Mononuclear cell (primary cell): ENCODE results near the gene GPR157. TPM values are rescaled to one million over a fixed set of nuclear protein-coding genes. Genes with fewer than 3 reads are reported as not detected.
"Not testable (repeated sequence)": the region's sequence is repeated elsewhere in the genome, so short reads cannot be mapped to it uniquely, and the experiment has no call there.

Experiments used
- H3K27me3 ChIP-seq: 2 replicates; pipeline ENCODE4 v1.6.0; 2011; ENCODE audit warnings: low read length, control low read depth; ENCODE audit not compliant: insufficient read depth
- H3K4me1 ChIP-seq: 2 replicates; pipeline ENCODE4 v1.5.1; 2011; ENCODE audit warnings: mild to moderate bottlenecking, low read length, control low read depth; ENCODE audit not compliant: insufficient read depth
- H3K4me3 ChIP-seq: 2 replicates; pipeline ENCODE4 v1.5.1; 2011; ENCODE audit warnings: mild to moderate bottlenecking, low read length, moderate library complexity
- H3K9me3 ChIP-seq: 2 replicates; pipeline ENCODE4 v1.5.1; 2011; ENCODE audit warnings: low read depth, mild to moderate bottlenecking, control low read depth, low read length
- total RNA-seq: library from RNA; depleted of rRNA; stranded (reverse); fragments of >200 nt; gene quantifications from one replicate; pipeline ENCODE4 v1.2.3, GENCODE V29; 2012

Gene GPR157
- total RNA-seq, 1 donor: 2.0 TPM

DNA sequence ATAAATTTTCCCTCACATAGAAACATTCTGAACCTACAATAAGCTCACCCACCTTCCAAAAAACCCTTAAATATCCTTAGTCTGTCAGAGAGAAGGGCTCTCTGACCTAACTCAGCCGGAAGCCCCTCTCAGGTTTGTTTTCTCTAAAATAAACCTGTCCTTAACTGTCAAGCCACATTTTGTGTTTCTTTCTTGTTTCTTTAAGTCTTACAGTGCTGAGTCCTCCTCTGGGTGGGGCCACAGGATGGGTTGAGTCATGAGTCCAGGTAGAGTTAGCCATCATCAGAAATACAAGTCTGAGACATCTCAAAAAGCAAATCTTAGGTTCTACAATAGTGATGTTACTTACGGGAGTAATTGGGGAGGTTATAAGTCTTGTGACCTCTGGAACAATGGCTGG, 33.1 kb downstream of the GPR157 start:
- Histone ChIP-seq H3K27me3 (no peaks in the 10 kb centered on the region), H3K9me3 (no peaks in the 10 kb centered on the region), H3K4me1 (peaks cover 24% of the 10 kb centered on the region)

DNA sequence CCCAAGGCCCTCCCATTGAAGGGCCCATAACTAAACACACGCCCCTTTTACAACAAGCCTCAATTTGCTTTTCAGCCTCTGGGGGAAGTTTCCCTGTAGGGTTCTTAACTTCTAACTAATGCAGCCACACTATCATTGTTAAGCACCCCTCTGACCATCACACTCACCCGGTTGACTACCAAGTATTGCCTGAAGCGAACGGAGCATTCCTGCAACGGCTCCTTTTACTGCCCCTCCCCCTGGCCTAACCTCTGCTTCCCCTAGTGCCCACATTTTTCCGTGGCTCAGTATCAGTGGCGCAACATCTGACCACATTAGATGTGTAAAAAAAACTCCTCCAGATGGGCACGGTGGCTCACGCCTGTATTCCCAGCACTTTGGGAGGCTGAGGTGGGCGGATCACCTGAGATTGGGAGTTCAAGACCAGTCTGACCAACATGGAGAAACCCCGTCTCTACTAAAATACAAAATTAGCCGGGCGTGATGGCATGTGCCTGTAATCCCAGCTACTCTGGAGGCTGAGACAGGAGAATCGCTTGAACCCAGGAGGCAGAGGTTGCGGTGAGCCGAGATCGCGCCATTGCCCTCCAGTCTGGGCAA, 34.8 kb downstream of the GPR157 start:
- not testable (repeated sequence) for H3K9me3 ChIP-seq, H3K4me3 ChIP-seq, H3K27me3 ChIP-seq
- peaks cover 24% of the 10 kb centered on the region for H3K4me1 ChIP-seq

More for the DNA sequence above, 33.1 kb downstream of the GPR157 start:
- no peak overlapping the region for H3K4me3 ChIP-seq

DNA sequence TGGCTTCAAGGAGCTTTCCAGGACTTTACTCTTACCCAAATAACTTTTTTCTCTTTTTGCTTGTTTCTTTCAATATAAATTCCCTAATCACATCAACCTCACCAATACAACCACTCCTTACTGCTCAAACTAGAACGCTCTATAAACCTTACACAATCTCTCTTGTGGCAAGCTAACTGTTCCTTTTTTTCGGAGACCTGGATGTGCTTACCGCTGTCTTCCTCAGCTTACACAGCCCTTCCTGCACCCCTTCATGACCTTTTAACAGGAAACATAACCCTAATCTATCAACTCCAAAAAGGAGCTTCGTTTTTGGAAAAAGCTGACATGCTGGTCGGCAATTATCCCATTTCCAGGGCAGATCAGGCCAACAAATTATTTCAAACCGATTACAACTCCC, 35.3 kb downstream of the GPR157 start:
- Histone ChIP-seq H3K4me3 (no peak overlapping the region), H3K9me3 (no peaks in the 10 kb centered on the region), H3K4me1 (peaks cover 24% of the 10 kb centered on the region), H3K27me3 (no peaks in the 10 kb centered on the region)

DNA sequence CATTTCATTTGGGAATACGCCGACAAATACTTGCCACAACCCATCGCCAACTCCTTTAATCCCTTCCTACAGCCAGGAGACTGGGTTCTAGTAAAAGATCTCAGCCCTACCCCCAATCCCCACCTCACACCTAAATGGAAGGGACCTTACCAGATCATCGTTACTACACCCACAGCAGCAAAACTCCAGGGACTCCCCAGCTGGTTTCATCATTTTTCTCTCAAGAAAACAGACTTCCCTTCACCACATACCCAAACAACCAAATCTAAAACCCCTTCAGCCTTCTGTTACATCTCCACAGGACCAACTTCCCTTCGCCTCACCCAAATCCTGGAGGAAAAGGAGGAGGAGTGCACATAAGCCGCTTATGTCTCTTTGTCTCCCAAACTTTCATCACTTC, 35.8 kb downstream of the GPR157 start:
- Histone ChIP-seq H3K4me1 (peaks cover 24% of the 10 kb centered on the region), H3K9me3 (no peaks in the 10 kb centered on the region), H3K27me3 (no peaks in the 10 kb centered on the region), H3K4me3 (no peak overlapping the region)

DNA sequence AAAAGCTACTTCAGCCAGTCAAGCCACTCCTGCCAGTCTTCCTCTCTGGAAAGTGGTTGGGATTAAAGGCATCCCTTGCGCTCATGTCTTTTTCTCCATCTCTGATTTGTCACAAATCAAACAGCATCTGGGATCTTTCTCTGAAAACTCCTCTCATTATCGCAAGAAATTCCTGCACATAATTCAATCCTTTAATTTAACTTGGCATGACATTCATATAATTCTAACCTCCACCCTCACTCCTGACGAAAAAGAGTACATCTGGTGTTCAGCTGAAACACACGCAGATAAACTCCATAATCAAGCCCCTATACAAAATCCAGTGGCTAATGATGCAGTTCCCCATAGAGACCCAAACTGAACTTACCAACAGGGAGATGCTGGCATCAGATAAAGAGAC, 40.1 kb downstream of the GPR157 start:
- no peak overlapping the region for H3K4me3 ChIP-seq
- H3K27me3 ChIP-seq: no peaks in the 10 kb centered on the region
- no peaks in the 10 kb centered on the region for H3K9me3 ChIP-seq
- H3K4me1 ChIP-seq: peaks cover 47% of the 10 kb centered on the region

DNA sequence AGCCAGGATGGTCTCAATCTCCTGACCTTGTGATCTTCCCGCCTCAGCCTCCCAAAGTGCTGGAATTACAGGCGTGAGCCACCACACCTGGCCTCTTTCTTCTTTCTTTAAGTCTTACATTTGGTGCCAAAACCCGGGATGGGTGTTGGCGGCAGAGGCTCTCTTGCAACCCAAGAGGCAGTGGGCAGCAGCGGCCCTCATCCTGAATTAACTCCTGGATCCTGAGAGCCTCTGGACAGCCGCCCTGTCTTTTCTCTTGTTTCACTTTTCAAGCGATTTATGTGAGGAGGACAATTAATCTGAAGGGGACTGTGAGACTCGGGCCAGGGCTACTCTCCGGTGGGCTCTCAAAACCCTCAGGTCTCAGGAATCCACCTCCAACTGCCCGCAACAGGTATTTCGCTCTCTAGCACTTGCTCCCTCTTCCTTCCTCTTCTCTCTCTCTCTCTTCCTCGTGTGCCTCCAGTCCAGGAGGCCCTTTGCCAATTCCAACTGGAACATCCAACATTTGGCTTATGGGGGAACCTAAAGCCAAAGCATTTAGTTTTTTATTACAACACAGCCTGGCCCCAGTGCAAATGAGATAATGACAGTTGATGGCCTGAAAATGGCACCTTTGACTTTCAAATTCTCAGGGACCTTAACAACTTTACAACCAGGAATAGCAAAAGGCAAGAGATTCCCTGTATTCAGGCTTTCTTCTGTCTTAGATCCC, 41.3 kb downstream of the GPR157 start:
- Histone ChIP-seq H3K27me3 (no peaks in the 10 kb centered on the region), H3K4me1 (peaks cover 46% of the 10 kb centered on the region), H3K9me3 (no peaks in the 10 kb centered on the region), H3K4me3 (no peak overlapping the region)

DNA sequence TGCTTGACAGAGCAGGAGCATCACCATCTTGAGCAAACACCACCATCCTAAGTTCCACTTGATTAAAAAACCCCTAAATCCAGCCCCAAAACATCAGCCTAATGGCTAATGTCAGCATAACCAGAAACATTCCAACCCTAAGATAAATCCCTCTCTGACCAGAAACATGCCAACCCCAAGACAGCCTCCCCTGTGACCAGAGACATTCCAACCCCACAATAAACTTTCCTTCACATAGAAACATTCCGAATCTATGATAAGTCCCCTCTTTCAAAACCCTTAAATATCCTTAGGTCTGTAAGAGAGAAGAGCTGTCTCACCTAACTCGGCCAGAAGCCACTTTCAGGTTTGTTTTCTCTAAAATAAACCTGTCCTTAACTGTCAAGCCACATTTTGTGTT, 42.1 kb downstream of the GPR157 start:
- Histone ChIP-seq H3K4me3 (no peak overlapping the region), H3K4me1 (peaks cover 48% of the 10 kb centered on the region), H3K9me3 (no peaks in the 10 kb centered on the region), H3K27me3 (no peaks in the 10 kb centered on the region)

DNA sequence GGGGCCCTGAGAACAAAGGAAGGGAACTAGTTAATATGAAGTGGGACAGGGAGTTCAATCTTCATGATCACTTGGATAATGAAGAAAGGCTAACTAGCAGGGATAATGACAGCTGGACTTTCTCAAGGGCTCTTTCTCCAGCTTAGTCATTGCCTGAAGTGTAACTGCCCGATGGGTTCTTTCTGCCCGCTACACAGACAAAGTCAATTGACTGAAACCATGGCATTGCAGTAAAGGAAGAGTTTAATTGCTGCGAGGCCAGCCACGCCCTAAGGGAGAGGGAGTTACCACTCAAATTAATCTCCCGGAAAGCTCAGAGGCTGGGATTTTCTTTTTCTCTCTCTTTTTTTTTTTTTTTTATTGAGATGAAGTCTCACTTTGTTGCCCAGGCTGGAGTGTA, 42.9 kb downstream of the GPR157 start:
- Histone ChIP-seq H3K9me3 (no peaks in the 10 kb centered on the region), H3K27me3 (no peaks in the 10 kb centered on the region), H3K4me1 (peaks cover 50% of the 10 kb centered on the region), H3K4me3 (no peak overlapping the region)

DNA sequence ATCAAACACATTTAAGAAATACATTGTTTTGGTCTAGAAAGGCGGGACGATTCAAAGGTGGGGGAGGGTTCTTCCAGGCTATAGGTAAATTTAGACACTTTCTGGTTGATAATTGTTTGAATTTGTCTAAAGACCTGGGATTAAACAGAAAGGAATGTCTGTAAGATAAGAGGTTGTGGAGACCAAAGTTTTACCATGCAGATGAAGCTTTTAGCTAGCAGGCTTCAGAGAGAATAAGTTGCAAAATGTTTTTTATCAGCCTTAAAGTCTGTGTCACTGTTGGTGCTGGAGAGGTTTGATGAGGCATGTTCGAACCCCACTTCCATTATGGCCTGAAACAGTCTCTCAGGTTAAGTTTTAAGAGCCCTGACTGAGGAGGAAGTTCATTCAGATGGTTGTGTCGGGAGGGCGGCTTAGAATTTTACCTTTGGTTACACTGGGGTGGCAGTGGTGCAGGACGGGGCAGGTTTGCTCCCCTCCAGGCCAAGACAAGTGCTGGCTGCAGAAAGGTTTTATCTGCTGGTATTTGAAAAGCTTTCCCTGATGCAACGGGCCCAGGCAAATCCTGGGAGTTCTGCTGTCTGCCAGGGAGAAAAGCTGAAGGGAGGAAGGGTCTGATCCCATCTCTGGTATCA, 43.5 kb downstream of the GPR157 start:
- Histone ChIP-seq H3K4me1 (peaks cover 55% of the 10 kb centered on the region), H3K4me3 (no peak overlapping the region), H3K9me3 (no peaks in the 10 kb centered on the region), H3K27me3 (no peaks in the 10 kb centered on the region)

DNA sequence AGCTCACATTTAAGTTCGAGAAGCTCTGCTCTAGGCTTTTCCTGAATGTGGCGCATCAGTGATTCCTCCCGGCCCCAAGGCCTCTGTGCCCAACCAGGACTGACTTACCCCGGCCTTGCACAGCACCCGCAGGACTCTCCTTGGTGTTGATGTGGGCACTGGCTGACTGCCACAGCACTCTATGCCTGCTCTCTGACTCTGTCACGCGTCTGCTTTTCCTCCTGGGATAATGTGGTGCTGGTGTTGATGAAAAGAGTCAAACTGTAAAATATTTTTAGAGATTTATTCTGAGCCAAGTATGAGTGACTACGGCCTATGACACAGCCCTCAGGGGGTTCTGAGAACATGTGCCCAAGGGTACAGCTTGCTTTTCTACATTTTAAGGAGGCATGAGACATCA, 44.0 kb downstream of the GPR157 start:
- H3K4me1 ChIP-seq: peaks cover 58% of the 10 kb centered on the region
- H3K4me3 ChIP-seq: no peak overlapping the region

DNA sequence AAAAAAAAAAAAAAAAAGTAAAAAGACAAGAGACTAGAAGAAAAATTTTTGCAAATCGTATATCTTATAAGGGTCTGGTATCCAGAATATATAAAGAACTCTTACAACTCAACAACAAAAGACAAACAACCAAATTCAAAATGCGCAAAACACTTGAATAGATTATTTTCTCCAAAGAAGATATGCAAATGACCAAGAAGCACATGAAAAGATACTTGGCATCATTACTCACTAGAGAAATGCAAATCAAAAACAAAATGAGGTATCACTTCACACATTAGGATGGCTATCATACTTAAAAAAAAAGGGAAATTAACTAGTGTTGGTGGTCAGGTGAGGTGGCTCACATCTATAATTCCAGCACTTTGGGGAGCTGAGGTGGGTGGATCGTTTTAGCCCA, 47.4 kb downstream of the GPR157 start:
- Histone ChIP-seq H3K4me1 (peaks cover 76% of the 10 kb centered on the region), H3K9me3 (no peaks in the 10 kb centered on the region), H3K27me3 (no peaks in the 10 kb centered on the region), H3K4me3 (no peak overlapping the region)

More for the DNA sequence above, 44.0 kb downstream of the GPR157 start:
- Histone ChIP-seq H3K27me3 (no peaks in the 10 kb centered on the region), H3K9me3 (no peaks in the 10 kb centered on the region)

DNA sequence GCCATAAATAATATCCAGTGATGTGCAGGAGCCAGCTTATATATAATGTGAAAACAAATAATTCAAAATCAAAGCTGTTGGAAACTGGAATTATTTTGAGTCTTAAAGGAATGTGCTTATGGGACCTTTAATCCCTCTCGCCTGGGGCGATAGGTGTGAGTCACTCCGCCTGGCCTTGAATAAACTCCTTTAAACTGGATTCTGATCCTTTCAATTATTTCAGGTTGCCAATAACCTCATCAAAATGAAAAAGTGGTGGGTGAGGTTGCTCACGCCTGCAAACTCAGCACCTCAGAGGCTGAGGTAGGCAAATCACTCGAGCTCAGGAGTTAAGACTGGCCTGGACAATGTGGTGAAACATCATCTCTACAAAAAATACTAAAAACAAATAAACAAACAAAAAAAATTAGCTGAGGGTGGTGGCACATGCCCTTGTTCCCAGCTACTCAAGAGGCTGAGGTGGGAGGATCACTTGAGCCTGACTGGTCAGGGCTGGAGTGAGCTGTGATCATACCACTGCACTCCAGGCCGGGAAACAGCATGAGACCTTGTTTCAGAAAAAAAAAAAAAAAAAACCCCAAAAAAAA, 48.1 kb downstream of the GPR157 start:
- H3K9me3 ChIP-seq: no peaks in the 10 kb centered on the region
- H3K4me1 ChIP-seq: peaks cover 79% of the 10 kb centered on the region
- H3K27me3 ChIP-seq: no peaks in the 10 kb centered on the region
- H3K4me3 ChIP-seq: no peak overlapping the region

DNA sequence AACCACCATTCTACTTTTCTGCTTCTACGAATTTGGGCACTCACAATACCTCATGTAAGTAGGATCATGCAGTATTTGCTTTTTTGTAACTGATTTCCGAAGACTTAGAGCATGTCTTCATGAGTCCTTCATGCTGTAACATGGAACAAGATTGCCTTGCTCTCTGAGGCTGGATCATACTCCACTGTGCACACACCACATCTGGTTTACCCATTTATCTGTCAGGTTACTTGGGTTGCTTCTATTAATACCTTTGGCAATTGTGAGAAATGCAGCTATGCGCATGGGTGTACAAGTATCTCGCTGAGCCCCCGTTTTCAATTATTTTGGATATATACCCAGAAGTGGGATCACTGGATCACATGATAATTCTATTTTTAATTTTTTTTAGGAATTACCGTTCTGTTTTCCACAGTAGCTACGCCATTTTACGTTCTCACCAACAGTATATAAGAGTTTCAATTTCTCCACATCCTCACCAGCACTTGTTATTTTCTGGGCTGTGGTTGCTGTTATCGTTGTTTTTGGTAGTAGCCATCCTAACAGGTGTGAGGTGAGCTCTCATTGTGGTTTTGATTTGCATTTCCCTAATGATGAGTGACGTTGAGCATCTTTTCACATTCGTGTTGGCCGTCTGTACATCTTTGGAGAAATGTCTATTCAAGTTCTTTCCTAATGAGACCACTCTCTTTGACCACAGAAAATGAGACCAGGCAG, 48.8 kb downstream of the GPR157 start:
- no peaks in the 10 kb centered on the region for H3K9me3 ChIP-seq
- peaks cover 78% of the 10 kb centered on the region for H3K4me1 ChIP-seq
- no peak overlapping the region for H3K4me3 ChIP-seq
- no peaks in the 10 kb centered on the region for H3K27me3 ChIP-seq

DNA sequence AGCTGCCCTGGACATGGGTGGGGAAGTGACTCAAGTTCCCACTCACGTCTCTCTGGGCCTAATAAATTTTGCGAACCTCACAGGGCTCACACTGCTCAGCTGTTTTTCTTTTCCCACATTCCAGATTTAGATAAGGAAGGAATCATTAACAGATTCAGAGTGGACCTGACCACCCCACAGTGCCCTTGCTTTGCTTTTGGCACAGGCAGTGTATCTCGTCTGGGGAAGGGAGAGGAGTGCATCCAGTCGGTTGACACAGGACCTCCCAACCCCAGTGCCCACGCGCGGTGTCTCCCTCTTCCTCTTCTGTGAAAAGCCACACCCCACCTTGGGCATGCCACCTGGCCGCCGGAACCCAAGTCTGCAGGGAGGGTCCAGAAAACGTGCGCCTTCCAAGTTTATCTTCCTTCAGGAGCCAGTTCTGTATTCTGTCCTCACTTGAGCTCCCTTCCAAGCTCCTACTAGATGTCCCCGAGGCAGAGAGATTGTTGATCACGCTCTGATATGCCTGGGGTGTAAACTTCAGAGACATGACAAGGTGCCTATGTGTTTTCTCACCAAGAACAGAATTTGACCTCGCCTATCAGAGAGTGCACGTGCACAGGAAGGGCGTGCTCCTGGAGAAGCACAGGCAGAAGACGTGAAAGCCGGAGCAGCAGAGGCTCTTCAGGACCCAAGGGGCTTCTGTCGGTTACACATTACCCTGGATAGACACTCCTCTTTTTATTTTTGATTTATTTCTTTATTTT, 50.0 kb downstream of the GPR157 start:
- Histone ChIP-seq H3K4me3 (no peak overlapping the region), H3K4me1 (peaks cover 78% of the 10 kb centered on the region), H3K9me3 (no peaks in the 10 kb centered on the region), H3K27me3 (no peaks in the 10 kb centered on the region)
